ENCODE results near the gene ASAP3. TPM values are rescaled to one million over a fixed set of nuclear protein-coding genes. Genes with fewer than 3 reads are reported as not detected.
A peak's percentile ranks its signal among the peaks of the same experiment; 100 is the strongest.

The ASAP3 gene
- total RNA-seq, 4 donors from 2014 or later: 17.6 to 39.0 (median 30.5) TPM

DNA sequence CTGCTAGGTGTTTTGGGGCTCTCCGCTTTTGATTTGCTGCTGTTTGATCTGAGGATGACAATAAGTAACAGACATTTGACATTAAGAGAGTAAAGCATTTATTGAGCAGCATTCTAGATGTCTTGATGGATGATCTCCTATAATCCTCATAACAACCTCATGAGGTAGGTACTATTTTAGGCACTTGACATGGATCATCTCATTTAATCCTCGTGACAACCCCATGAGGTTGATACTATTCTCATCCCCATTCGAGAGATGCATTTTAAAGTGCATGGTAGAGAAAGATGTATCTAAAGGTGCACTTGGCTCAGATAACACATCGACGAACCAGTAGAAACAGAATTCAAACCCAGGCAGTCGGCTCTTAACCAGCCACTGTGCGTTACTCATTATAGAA is 86.1 kb downstream of the ASAP3 start:
- Histone ChIP-seq H3K9me3 (no peaks in the 10 kb centered on the region), H3K4me3 (no peak overlapping the region), H3K27ac (no peak overlapping the region), H3K27me3 (no peaks in the 10 kb centered on the region), H3K36me3 (peaks cover 0 to 47% (median 0%) of the 10 kb centered on the region in 3 donors), H3K4me1 (peaks cover 8 to 56% (median 41%) of the 10 kb centered on the region in 3 donors)
- TF ChIP-seq, protein P1, sequence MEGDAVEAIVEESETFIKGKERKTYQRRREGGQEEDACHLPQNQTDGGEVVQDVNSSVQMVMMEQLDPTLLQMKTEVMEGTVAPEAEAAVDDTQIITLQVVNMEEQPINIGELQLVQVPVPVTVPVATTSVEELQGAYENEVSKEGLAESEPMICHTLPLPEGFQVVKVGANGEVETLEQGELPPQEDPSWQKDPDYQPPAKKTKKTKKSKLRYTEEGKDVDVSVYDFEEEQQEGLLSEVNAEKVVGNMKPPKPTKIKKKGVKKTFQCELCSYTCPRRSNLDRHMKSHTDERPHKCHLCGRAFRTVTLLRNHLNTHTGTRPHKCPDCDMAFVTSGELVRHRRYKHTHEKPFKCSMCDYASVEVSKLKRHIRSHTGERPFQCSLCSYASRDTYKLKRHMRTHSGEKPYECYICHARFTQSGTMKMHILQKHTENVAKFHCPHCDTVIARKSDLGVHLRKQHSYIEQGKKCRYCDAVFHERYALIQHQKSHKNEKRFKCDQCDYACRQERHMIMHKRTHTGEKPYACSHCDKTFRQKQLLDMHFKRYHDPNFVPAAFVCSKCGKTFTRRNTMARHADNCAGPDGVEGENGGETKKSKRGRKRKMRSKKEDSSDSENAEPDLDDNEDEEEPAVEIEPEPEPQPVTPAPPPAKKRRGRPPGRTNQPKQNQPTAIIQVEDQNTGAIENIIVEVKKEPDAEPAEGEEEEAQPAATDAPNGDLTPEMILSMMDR (IDR thresholded peaks at IDR 0.05): no peak
- TF ChIP-seq POLR2A (IDR thresholded peaks at IDR 0.05): no peak
- DNase-seq: no peak
- WGBS, 2 donors: 85 to 95% methylated on average over 7 of the region's 7 CpGs
- intact Hi-C loops (cut with DNase I): no loop called here

- TF ChIP-seq, protein P1 (IDR thresholded peaks at IDR 0.05): no peak
- no peak for TF ChIP-seq POLR2A (IDR thresholded peaks at IDR 0.05)
- DNase-seq: no peak
- H3K27ac ChIP-seq: no peak overlapping the region
- intact Hi-C loops (cut with DNase I): no loop called here
- H3K27me3 ChIP-seq: no peaks in the 10 kb centered on the region
- 88 to 94% methylated on average over 1 to 2 of the region's 2 CpGs for WGBS, 2 donors
- H3K9me3 ChIP-seq: no peaks in the 10 kb centered on the region
- H3K4me1 ChIP-seq: peaks cover 0 to 40% (median 29%) of the 10 kb centered on the region in 3 donors
- peaks cover 0 to 47% (median 0%) of the 10 kb centered on the region in 3 donors for H3K36me3 ChIP-seq
- H3K4me3 ChIP-seq: no peak overlapping the region
Measured at GRCh38 chr1:23396380-23396779, 87.6 kb downstream of the ASAP3 start.

GRCh38 chr1:23395849-23396248 is 88.1 kb downstream of the ASAP3 start:
- peaks cover 0 to 47% (median 0%) of the 10 kb centered on the region in 3 donors for H3K36me3 ChIP-seq
- 81 to 87% methylated on average over 4 of the region's 4 CpGs for WGBS, 2 donors
- DNase-seq: no peak
- TF ChIP-seq POLR2A (IDR thresholded peaks at IDR 0.05): no peak
- TF ChIP-seq, protein P1 (IDR thresholded peaks at IDR 0.05): no peak
- H3K9me3 ChIP-seq: no peaks in the 10 kb centered on the region
- intact Hi-C loops (cut with DNase I): no loop called here
- H3K4me3 ChIP-seq: no peak overlapping the region
- peaks cover 0 to 35% (median 25%) of the 10 kb centered on the region in 3 donors for H3K4me1 ChIP-seq
- H3K27ac ChIP-seq: peak overlapping the region in 2 of 4 donors; percentile 81 to 82
- H3K27me3 ChIP-seq: no peaks in the 10 kb centered on the region

DNA sequence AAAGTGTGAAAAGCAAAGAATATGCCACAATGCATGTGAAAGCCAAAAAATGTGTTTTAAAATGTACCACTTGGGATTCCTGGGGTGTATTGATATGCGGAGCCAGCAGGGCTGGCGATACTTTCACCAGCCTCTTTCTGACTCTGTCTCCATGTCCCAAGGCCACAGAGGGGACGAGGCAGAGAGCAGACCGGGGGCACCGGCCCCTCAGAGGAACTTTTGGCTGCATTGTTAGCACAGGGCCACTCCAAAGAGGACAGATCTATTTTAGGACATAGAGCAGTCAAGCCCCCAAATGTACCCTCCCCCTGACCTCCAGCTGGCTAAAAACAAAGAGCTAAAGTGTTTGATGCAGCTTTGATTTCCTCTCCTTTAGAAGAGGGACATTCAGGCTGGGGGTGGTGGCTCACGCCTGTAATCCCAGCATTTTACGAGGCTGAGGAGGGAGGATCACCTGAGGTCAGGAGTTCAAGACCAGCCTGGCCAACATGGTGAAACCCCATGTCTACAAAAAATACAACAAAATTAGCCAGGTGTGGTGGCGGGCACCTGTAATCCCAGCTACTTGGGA is 88.7 kb downstream of the ASAP3 start:
- 50 to 60% methylated on average over 8 of the region's 8 CpGs for WGBS, 2 donors
- intact Hi-C loops (cut with DNase I): no loop called here
- no peak for DNase-seq

GRCh38 chr1:23394684-23395083 is 89.3 kb downstream of the ASAP3 start:
- no peak for DNase-seq
- H3K27me3 ChIP-seq: no peaks in the 10 kb centered on the region
- intact Hi-C loops (cut with DNase I): no loop called here
- peak overlapping the region; percentile 30 to 82 (median 73) for H3K27ac ChIP-seq
- H3K4me3 ChIP-seq: peak overlapping the region in 1 of 4 donors; percentile 0
- 41 to 68% methylated on average over 4 to 7 of the region's 7 CpGs for WGBS, 2 donors
- peaks cover 0 to 47% (median 0%) of the 10 kb centered on the region in 3 donors for H3K36me3 ChIP-seq
- H3K9me3 ChIP-seq: no peaks in the 10 kb centered on the region
- TF ChIP-seq, protein P1 (IDR thresholded peaks at IDR 0.05): no peak
- no peak for TF ChIP-seq POLR2A (IDR thresholded peaks at IDR 0.05)
- peaks cover 0 to 27% (median 22%) of the 10 kb centered on the region in 3 donors for H3K4me1 ChIP-seq

More for the DNA sequence above, 88.7 kb downstream of the ASAP3 start:
- peaks cover 0 to 47% (median 0%) of the 10 kb centered on the region in 3 donors for H3K36me3 ChIP-seq
- TF ChIP-seq POLR2A (IDR thresholded peaks at IDR 0.05): no peak
- TF ChIP-seq, protein P1 (IDR thresholded peaks at IDR 0.05): no peak
- H3K4me1 ChIP-seq: peaks cover 0 to 29% (median 22%) of the 10 kb centered on the region in 3 donors
- H3K9me3 ChIP-seq: no peaks in the 10 kb centered on the region
- no peaks in the 10 kb centered on the region for H3K27me3 ChIP-seq
- peak overlapping the region; percentile 26 to 82 (median 73) for H3K27ac ChIP-seq
- peak overlapping the region in 1 of 4 donors; percentile 0 for H3K4me3 ChIP-seq
